Measurements from ENCODE around the gene ST13.

Gene ST13

DNA sequence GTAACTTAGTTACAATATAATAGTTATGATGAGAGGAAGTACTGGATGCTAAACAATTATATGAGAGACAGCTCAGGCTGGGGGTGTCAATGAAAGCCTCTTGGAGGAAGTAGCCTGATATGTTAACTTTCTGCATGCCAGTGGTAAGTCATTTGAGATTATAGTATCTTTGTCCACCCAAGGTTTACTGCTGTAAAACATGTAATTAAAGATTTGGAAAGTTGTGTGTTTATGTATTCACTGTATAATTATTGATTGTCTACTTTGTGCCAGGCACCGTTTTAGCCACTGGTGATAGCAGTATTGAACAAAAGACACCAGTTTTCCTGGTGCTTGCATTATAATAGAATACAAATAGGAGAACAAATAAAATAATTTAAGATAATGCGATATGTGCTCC lies 6.1 kb upstream of the ST13 start:
- no peak for TF ChIP-seq CTCF (IDR thresholded peaks at IDR 0.05; ENCODE audit: insufficient read depth, low read depth, low read length, missing control alignments)
- no peak for DNase-seq (ENCODE audit: low read depth)
- no peak overlapping the region for H3K4me3 ChIP-seq (ENCODE audit: low read length)

DNA sequence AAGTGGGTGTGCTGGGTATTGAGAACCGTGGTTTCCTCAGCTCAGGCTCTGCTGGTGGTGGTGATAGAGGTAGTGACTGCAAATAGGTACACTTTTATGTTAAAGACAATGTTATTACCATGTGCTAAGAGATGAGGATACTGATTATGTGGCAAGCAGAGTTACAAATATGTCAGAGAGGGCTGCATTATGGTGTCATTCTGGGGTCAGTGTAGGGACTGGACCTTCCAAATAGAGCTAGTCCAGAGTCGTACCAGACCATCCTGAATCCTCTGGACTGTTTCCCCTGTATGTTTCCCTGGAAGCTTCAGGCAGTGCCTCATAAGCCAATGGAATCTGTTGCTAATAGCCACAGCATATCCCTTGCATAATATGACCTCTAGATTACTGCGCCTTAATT lies 5.6 kb upstream of the ST13 start, which contains the start of gene DNAJB7:
Gene DNAJB7, minus strand, starts transcription at position 101 of the 400 bp plus-strand sequence. CDS start 119 bp downstream, outside the sequence.
- DNase-seq (ENCODE audit: low read depth) = no peak
- no peak within 1 kb of the TSS for H3K4me3 ChIP-seq (ENCODE audit: low read length)
- no peak for TF ChIP-seq CTCF (IDR thresholded peaks at IDR 0.05; ENCODE audit: insufficient read depth, low read depth, low read length, missing control alignments)

DNA sequence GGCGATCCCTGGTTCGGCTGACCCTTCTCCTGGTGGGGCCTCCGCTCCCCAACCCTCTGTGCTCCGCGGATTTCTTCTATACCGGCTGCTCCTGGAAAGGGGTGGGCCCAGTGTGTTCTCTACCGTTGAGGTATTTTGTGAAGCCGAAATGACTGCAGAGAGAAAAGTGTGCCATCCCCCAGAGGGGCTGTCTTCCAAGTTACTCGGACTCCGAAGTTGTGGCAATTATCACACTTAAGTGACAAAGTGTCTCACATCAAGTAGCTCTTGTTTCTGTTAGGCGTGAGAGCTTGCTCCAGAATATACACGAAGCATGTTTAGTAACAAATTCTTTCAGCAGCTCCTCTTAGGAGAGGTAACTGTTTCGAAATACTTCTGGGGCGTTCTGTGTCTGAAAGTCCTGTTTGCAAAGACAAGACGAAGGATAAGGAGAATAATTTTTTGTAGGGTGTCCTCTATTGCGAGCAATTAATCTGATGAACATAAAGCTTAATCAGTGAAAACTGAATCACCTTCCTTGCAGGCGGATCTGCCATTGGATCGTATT lies 943 bp upstream of the ST13 start:
- H3K4me3 ChIP-seq (ENCODE audit: low read length) = peak overlapping the region; percentile 96
- no peak for TF ChIP-seq CTCF (IDR thresholded peaks at IDR 0.05; ENCODE audit: insufficient read depth, low read depth, low read length, missing control alignments)
- DNase-seq (ENCODE audit: low read depth) = peak; percentile 17

GRCh38 chr22:40855979-40856512 lies 393 bp downstream of the ST13 start:
- DNase-seq (ENCODE audit: low read depth) = peak; percentile 25
- peak overlapping the region; percentile 96 for H3K4me3 ChIP-seq (ENCODE audit: low read length)
- TF ChIP-seq CTCF (IDR thresholded peaks at IDR 0.05; ENCODE audit: insufficient read depth, low read depth, low read length, missing control alignments) = no peak

- DNase-seq (ENCODE audit: low read depth) = peak; percentile 45
Observed at GRCh38 chr22:40855071-40855978, 1.1 kb downstream of the ST13 start.

GRCh38 chr22:40853961-40854360 lies 2.5 kb downstream of the ST13 start:
- DNase-seq (ENCODE audit: low read depth) = peak; percentile 5
- TF ChIP-seq CTCF (IDR thresholded peaks at IDR 0.05; ENCODE audit: insufficient read depth, low read depth, low read length, missing control alignments) = no peak
- H3K4me3 ChIP-seq (ENCODE audit: low read length) = peak overlapping the region; percentile 13

More at GRCh38 chr22:40855071-40855978, 1.1 kb downstream of the ST13 start:
- H3K4me3 ChIP-seq (ENCODE audit: low read length) = peak overlapping the region; percentile 96
- TF ChIP-seq CTCF (IDR thresholded peaks at IDR 0.05; ENCODE audit: insufficient read depth, low read depth, low read length, missing control alignments) = no peak

Measured in epithelial cell of esophagus (primary cell).